WTC11 (cell line): ENCODE data around the gene SLC44A3. TPM values are rescaled to one million over a fixed set of nuclear protein-coding genes. Genes with fewer than 3 reads are reported as not detected.

ENCODE experiments used
- ATAC-seq: fragments of 200-7000 bp; cut with Tn5 transposase; 2 replicates; pipeline ENCODE4 v1.10.0; 2021; ENCODE audit warnings: mild to moderate bottlenecking, moderate library complexity
- CTCF ChIA-PET: fragments of 300-600 bp; sonication (Branson Sonifier 250); formaldehyde crosslinking; loops from one replicate; lab custom pipeline; 2021; ENCODE audit warnings: antibody characterized with exemption; lab: Charles Lee
- POLR2A ChIA-PET: fragments of 350-600 bp; sonication (Branson Sonifier 250); formaldehyde crosslinking; loops from one replicate; lab custom pipeline; 2021; ENCODE audit warnings: antibody characterized with exemption; lab: Charles Lee
- DNase-seq: peaks from one replicate; pipeline ENCODE4 v3.0.0; 2021; ENCODE audit warnings: low spot score
- H3K27ac Mint-ChIP-seq: 2 replicates; pipeline ENCODE4 v1.8.0; 2021; ENCODE audit warnings: mixed read lengths
- H3K27me3 Mint-ChIP-seq: 2 replicates; pipeline ENCODE4 v1.8.0; 2021; ENCODE audit warnings: low read depth, mild to moderate bottlenecking, moderate library complexity, mixed read lengths
- H3K36me3 Mint-ChIP-seq: 2 replicates; pipeline ENCODE4 v1.8.0; 2021; ENCODE audit warnings: mixed read lengths
- H3K4me1 Mint-ChIP-seq: 2 replicates; pipeline ENCODE4 v1.8.0; 2022; ENCODE audit warnings: mixed read lengths
- H3K4me3 Mint-ChIP-seq: 2 replicates; pipeline ENCODE4 v1.8.0; 2021; ENCODE audit warnings: mild to moderate bottlenecking, moderate library complexity, mixed read lengths
- H3K9me3 Mint-ChIP-seq: 2 replicates; pipeline ENCODE4 v1.8.0; 2021; ENCODE audit warnings: mixed read lengths
- ELF4 ChIP-seq: sonication (generic); formaldehyde crosslinking; IDR thresholded peaks from 2 replicates; pipeline ENCODE4 v1.8.1; 2022; ENCODE audit warnings: low read depth, mild to moderate bottlenecking, moderate library complexity, missing genetic modification reagents
- FOXP1 ChIP-seq: sonication (generic); formaldehyde crosslinking; IDR thresholded peaks from 2 replicates; pipeline ENCODE4 v1.8.0; 2022; ENCODE audit warnings: missing genetic modification reagents, mild to moderate bottlenecking, moderate library complexity, borderline replicate concordance
- GRHL2 ChIP-seq: fragments of 250-450 bp; sonication (Bioruptor Pico); IDR thresholded peaks from 2 replicates; pipeline ENCODE4 v1.8.0; 2022; ENCODE audit warnings: mild to moderate bottlenecking, moderate library complexity; ENCODE audit not compliant: insufficient replicate concordance, severe bottlenecking
- JUN ChIP-seq: sonication (generic); formaldehyde crosslinking; IDR thresholded peaks from 2 replicates; pipeline ENCODE4 v1.8.0; 2023; ENCODE audit warnings: mild to moderate bottlenecking, missing genetic modification reagents
- KAT7 ChIP-seq: sonication (generic); formaldehyde crosslinking; IDR thresholded peaks from 2 replicates; pipeline ENCODE4 v1.8.1; 2023; ENCODE audit warnings: missing genetic modification reagents, mild to moderate bottlenecking, borderline replicate concordance
- NFATC4 ChIP-seq: fragments of 250-450 bp; sonication (Bioruptor Pico); IDR thresholded peaks from 2 replicates; pipeline ENCODE4 v1.9.0; 2021; ENCODE audit warnings: mild to moderate bottlenecking
- NR3C1 ChIP-seq: sonication (generic); formaldehyde crosslinking; conservative IDR thresholded peaks from 2 replicates; pipeline ENCODE4 v1.8.1; 2023; ENCODE audit warnings: low read depth, mild to moderate bottlenecking, missing genetic modification reagents
- OVOL2 ChIP-seq: fragments of 250-450 bp; sonication (Bioruptor Pico); IDR thresholded peaks from 2 replicates; pipeline ENCODE4 v1.9.0; 2021; ENCODE audit warnings: mild to moderate bottlenecking, borderline replicate concordance
- PRRX2 ChIP-seq: fragments of 250-450 bp; sonication (Bioruptor Pico); IDR thresholded peaks from 2 replicates; pipeline ENCODE4 v1.8.0; 2021; ENCODE audit warnings: mild to moderate bottlenecking
- ZBTB21 ChIP-seq: sonication (generic); formaldehyde crosslinking; IDR thresholded peaks from 2 replicates; pipeline ENCODE4 v1.8.1; 2023; ENCODE audit warnings: mild to moderate bottlenecking, missing genetic modification reagents, borderline replicate concordance
- ZNF317 ChIP-seq: sonication (generic); formaldehyde crosslinking; IDR thresholded peaks from 2 replicates; pipeline ENCODE4 v1.8.1; 2023; ENCODE audit warnings: low read depth, mild to moderate bottlenecking, moderate library complexity, missing genetic modification reagents, borderline replicate concordance
- ZNF671 ChIP-seq: fragments of 250-450 bp; sonication (Bioruptor Pico); IDR thresholded peaks from 2 replicates; pipeline ENCODE4 v1.8.0; 2021; ENCODE audit warnings: mild to moderate bottlenecking
- total RNA-seq: library from RNA; stranded (reverse); gene quantifications from 3 replicates; pipeline ENCODE4 v1.2.3, GENCODE V29; 2021
- TF ChIP-seq, protein P1 (sequence below): sonication (generic); formaldehyde crosslinking; IDR thresholded peaks from 2 replicates; pipeline ENCODE4 v1.8.1; 2022; ENCODE audit warnings: low read depth, missing genetic modification reagents, borderline replicate concordance
- TF ChIP-seq, protein P2 (sequence below): fragments of 250-450 bp; sonication (Bioruptor Pico); IDR thresholded peaks from 2 replicates; pipeline ENCODE4 v2.1.2; 2022; ENCODE audit warnings: mild to moderate bottlenecking, moderate library complexity
- TF ChIP-seq, protein P3 (sequence below): sonication (generic); formaldehyde crosslinking; IDR thresholded peaks from 2 replicates; pipeline ENCODE4 v1.8.1; 2023; ENCODE audit warnings: mild to moderate bottlenecking, missing genetic modification reagents, moderate library complexity
- TF ChIP-seq, protein P4 (sequence below): fragments of 250-450 bp; sonication (Bioruptor Pico); IDR thresholded peaks from 2 replicates; pipeline ENCODE4 v1.9.0; 2021; ENCODE audit warnings: mild to moderate bottlenecking, borderline replicate concordance

Gene SLC44A3
- total RNA-seq, 1 experiment from 2014 or later: 4.7 TPM

DNA sequence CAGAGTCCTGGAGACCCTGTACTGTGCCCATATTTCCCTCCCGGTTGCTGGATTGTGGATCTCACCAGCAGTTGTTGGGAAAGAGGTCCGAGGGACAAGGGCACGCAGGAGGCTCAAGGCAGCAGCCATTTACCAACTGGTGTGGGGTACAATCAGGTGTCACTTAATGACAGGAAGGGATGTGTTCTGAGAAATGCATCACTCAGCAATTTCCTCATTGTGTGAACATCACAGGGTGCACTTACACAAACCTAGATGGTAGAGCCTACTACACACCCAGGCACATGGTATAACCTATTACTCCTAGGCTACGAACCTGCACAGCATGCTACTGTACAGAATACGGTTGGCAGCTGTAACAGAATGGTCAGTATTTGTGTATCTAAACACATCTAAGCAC lies 20.7 kb downstream of the SLC44A3 start:
- Mint-ChIP-seq H3K27ac (no peak overlapping the region), H3K36me3 (no peaks in the 10 kb centered on the region), H3K9me3 (no peaks in the 10 kb centered on the region), H3K4me3 (no peak overlapping the region), H3K4me1 (peaks cover 4% of the 10 kb centered on the region; the same call in 1 of the 2 replicates), H3K27me3 (no peaks in the 10 kb centered on the region)
- no peak for DNase-seq
- ATAC-seq: no peak
- CTCF ChIA-PET: interaction anchor here (2.6 kb wide), 1 partner anchor 13 kb away, joined by 10 read pairs; no protein-coding TSS in a partner anchor
- POLR2A ChIA-PET: no interaction called here
- no peak for TF ChIP-seq OVOL2 (CRISPR knock-in tag)
- no peak for TF ChIP-seq NR3C1 (CRISPR knock-in tag)
- no peak for TF ChIP-seq ZNF317 (CRISPR knock-in tag)
- TF ChIP-seq, protein P1, sequence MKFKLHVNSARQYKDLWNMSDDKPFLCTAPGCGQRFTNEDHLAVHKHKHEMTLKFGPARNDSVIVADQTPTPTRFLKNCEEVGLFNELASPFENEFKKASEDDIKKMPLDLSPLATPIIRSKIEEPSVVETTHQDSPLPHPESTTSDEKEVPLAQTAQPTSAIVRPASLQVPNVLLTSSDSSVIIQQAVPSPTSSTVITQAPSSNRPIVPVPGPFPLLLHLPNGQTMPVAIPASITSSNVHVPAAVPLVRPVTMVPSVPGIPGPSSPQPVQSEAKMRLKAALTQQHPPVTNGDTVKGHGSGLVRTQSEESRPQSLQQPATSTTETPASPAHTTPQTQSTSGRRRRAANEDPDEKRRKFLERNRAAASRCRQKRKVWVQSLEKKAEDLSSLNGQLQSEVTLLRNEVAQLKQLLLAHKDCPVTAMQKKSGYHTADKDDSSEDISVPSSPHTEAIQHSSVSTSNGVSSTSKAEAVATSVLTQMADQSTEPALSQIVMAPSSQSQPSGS (CRISPR knock-in tag): no peak
- TF ChIP-seq NFATC4 (CRISPR knock-in tag): no peak
- TF ChIP-seq KAT7 (CRISPR knock-in tag): no peak
- TF ChIP-seq FOXP1 (CRISPR knock-in tag): no peak
- TF ChIP-seq ELF4 (CRISPR knock-in tag): no peak
- TF ChIP-seq PRRX2 (CRISPR knock-in tag): no peak
- no peak for TF ChIP-seq GRHL2
- TF ChIP-seq ZBTB21: no peak
- TF ChIP-seq, protein P2, sequence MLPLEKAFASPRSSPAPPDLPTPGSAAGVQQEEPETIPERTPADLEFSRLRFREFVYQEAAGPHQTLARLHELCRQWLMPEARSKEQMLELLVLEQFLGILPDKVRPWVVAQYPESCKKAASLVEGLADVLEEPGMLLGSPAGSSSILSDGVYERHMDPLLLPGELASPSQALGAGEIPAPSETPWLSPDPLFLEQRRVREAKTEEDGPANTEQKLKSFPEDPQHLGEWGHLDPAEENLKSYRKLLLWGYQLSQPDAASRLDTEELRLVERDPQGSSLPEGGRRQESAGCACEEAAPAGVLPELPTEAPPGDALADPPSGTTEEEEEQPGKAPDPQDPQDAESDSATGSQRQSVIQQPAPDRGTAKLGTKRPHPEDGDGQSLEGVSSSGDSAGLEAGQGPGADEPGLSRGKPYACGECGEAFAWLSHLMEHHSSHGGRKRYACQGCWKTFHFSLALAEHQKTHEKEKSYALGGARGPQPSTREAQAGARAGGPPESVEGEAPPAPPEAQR: no peak
- no peak for TF ChIP-seq ZNF671 (CRISPR knock-in tag)
- no peak for TF ChIP-seq JUN (CRISPR knock-in tag)

DNA sequence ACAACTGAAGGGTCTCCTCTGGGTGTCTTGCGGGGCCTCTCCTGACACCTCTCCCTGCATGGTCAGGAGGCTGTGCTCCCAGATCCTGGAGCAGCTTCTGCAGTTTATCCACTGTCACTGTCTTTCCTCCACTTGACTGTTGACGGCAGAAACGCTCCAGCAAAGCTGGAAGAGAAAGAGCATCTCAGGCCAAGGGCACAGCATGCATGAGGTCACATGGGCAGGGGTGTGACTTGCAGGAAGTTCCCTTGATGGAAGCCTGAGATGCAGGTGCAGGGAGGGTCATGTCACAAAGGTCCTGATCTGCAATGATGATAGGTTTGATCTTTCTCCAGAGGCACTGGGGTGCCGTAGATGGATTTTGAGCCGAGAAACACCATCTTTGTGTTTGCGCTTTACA lies 23.3 kb downstream of the SLC44A3 start:
- no peak for DNase-seq
- CTCF ChIA-PET: interaction anchor here (0.8 kb wide), 1 partner anchor 14 kb away, joined by 8 read pairs; no protein-coding TSS in a partner anchor
- H3K4me1 Mint-ChIP-seq: no peaks in the 10 kb centered on the region
- no peaks in the 10 kb centered on the region for H3K27me3 Mint-ChIP-seq
- H3K9me3 Mint-ChIP-seq: no peaks in the 10 kb centered on the region
- no peak for ATAC-seq
- no peak overlapping the region for H3K27ac Mint-ChIP-seq
- H3K4me3 Mint-ChIP-seq: no peak overlapping the region
- TF ChIP-seq, protein P3, sequence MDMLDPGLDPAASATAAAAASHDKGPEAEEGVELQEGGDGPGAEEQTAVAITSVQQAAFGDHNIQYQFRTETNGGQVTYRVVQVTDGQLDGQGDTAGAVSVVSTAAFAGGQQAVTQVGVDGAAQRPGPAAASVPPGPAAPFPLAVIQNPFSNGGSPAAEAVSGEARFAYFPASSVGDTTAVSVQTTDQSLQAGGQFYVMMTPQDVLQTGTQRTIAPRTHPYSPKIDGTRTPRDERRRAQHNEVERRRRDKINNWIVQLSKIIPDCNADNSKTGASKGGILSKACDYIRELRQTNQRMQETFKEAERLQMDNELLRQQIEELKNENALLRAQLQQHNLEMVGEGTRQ: peak; percentile 14; the same call in 1 of the 2 replicates
- TF ChIP-seq, protein P4, sequence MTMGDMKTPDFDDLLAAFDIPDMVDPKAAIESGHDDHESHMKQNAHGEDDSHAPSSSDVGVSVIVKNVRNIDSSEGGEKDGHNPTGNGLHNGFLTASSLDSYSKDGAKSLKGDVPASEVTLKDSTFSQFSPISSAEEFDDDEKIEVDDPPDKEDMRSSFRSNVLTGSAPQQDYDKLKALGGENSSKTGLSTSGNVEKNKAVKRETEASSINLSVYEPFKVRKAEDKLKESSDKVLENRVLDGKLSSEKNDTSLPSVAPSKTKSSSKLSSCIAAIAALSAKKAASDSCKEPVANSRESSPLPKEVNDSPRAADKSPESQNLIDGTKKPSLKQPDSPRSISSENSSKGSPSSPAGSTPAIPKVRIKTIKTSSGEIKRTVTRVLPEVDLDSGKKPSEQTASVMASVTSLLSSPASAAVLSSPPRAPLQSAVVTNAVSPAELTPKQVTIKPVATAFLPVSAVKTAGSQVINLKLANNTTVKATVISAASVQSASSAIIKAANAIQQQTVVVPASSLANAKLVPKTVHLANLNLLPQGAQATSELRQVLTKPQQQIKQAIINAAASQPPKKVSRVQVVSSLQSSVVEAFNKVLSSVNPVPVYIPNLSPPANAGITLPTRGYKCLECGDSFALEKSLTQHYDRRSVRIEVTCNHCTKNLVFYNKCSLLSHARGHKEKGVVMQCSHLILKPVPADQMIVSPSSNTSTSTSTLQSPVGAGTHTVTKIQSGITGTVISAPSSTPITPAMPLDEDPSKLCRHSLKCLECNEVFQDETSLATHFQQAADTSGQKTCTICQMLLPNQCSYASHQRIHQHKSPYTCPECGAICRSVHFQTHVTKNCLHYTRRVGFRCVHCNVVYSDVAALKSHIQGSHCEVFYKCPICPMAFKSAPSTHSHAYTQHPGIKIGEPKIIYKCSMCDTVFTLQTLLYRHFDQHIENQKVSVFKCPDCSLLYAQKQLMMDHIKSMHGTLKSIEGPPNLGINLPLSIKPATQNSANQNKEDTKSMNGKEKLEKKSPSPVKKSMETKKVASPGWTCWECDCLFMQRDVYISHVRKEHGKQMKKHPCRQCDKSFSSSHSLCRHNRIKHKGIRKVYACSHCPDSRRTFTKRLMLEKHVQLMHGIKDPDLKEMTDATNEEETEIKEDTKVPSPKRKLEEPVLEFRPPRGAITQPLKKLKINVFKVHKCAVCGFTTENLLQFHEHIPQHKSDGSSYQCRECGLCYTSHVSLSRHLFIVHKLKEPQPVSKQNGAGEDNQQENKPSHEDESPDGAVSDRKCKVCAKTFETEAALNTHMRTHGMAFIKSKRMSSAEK (CRISPR knock-in tag): no peak
- no peak for TF ChIP-seq FOXP1 (CRISPR knock-in tag)
- H3K36me3 Mint-ChIP-seq: no peaks in the 10 kb centered on the region
- POLR2A ChIA-PET: no interaction called here
